Measurements from ENCODE around the gene ZFP3. TPM values are rescaled to one million over a fixed set of nuclear protein-coding genes. Genes with fewer than 3 reads are reported as not detected.
"Not testable (repeated sequence)": the region's sequence is repeated elsewhere in the genome, so short reads cannot be mapped to it uniquely, and the experiment has no call there.

The ZFP3 gene
- total and polyA plus RNA-seq, 8 donors, result 1.7 to 15.2 (median 4.6) TPM

DNA sequence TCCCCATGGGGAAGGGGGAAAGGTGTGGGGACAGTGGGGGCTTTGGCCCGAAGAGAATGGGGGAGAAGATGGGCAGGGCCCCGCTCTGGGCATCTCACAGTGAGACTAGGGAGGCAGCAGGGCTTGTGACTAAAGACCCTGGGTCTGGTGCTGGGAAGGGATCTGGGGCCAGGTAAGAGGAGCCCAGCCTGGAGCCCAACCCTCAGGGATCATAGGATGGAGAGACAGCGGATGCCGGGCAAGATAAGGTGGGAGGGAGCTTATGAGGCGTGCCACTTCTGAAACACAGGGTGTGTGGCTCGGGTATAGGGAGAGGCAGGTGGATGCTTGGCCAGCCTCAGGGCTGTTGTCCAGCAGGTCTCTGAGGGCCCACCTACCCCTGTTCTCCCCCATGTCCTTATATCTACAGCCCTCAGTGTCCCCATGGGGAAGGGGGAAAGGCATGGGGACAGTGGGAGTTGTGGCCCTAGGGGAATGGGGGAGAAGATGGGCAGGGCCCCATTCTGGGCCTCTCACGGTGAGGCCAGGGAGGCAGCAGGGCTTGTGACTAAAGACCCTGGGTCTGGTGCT, 53.0 kb downstream of the ZFP3 start:
- 80 to 89% (median 86%) methylated on average over 6 to 7 of the region's 7 CpGs for WGBS, 5 donors
- Histone ChIP-seq H3K9me3 (no peaks in the 10 kb centered on the region), H3K4me1 (no peaks in the 10 kb centered on the region), H3K36me3 (no peaks in the 10 kb centered on the region), H3K27ac (no peak overlapping the region), H3K4me3 (no peak overlapping the region), H3K27me3 (peaks cover 0 to 26% (median 0%) of the 10 kb centered on the region in 3 donors)
- peak in 1 of 2 donors; percentile 13 for DNase-seq
- intact Hi-C loops (cut with DNase I; ENCODE audit: low total_unique reads), result no loop called here
- TF ChIP-seq, protein P1, sequence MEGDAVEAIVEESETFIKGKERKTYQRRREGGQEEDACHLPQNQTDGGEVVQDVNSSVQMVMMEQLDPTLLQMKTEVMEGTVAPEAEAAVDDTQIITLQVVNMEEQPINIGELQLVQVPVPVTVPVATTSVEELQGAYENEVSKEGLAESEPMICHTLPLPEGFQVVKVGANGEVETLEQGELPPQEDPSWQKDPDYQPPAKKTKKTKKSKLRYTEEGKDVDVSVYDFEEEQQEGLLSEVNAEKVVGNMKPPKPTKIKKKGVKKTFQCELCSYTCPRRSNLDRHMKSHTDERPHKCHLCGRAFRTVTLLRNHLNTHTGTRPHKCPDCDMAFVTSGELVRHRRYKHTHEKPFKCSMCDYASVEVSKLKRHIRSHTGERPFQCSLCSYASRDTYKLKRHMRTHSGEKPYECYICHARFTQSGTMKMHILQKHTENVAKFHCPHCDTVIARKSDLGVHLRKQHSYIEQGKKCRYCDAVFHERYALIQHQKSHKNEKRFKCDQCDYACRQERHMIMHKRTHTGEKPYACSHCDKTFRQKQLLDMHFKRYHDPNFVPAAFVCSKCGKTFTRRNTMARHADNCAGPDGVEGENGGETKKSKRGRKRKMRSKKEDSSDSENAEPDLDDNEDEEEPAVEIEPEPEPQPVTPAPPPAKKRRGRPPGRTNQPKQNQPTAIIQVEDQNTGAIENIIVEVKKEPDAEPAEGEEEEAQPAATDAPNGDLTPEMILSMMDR (IDR thresholded peaks at IDR 0.05), result no peak
- TF ChIP-seq EP300 (IDR thresholded peaks at IDR 0.05), result no peak
- no peak for TF ChIP-seq POLR2A (IDR thresholded peaks at IDR 0.05)
- no peak for TF ChIP-seq POLR2AphosphoS5 (IDR thresholded peaks at IDR 0.05)

DNA sequence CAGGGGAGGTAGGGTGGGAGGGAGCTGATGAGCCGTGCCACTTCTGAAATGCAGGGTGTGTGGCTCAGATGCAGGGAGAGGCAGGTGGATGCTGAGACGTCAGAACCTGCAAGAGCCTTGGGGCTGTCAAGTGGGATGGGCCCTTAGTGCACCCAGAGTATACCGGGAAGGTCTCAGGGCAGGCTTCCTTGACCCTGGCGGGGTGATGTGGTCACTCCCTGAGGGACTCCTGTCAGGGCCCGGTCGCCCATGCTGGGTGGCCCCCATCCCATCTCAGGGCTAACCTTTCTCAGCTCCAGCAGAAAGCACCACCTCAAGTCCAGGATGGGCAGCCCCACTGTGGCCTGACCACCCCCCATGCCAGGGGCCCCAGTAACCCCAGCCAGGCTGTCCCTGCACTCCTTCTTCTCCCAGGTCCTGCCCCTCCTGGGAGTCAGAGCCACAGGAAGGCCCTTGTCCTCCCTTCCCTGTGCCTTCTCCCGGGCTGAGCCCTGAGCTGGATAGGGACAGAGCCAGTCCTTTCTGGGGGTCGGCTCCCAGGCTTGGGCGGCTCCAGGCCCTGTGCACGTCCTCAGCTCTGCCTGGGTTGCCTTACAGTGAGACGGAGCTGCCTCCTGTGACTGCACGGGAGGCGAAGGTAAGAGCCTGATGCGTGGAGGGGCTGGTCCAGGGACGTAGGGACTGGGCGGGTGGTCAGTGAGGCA, 53.7 kb downstream of the ZFP3 start:
- H3K27me3 ChIP-seq, result peaks cover 0 to 20% (median 0%) of the 10 kb centered on the region in 3 donors
- H3K4me3 ChIP-seq; H3K9me3 ChIP-seq; intact Hi-C loops (cut with DNase I; ENCODE audit: low total_unique reads); H3K4me1 ChIP-seq; H3K27ac ChIP-seq; H3K36me3 ChIP-seq: not testable (repeated sequence)
- WGBS, 5 donors, result 75 to 91% (median 81%) methylated on average over 13 to 16 of the region's 16 CpGs
- DNase-seq, result peak in 1 of 2 donors; percentile 20

DNA sequence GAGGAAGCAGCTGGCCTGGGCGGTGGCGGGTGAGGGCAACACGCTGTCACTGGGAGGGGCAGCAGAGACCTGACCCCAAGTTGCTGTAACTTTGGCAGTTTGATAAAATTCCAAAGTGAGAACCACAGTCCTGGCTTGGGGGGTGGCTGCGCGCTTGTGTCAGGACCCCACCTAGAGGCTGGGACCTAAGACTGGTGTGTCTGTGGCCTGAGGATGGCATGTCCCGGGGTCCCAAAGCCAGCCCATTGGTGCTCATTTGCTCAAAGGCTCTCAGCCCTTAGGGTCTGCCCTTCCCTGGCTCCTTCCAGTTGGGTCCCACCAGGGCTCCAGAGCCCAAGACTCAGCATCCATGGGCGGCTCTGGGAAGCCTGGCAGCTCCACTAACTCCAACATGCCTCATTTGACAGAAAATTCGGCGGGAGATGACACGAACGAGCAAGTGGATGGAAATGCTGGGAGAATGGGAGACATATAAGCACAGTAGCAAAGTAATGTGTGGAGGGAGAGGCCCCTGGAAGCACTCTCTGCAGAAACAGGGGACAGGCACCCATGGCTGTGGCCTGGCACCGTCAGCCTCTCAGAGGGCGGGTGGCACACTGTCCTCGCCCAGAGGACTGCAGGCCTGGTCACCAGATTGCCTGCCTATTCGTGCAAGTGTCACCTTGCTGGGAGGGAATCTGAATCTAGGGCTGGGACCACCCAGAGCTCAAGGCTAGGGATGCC, 54.4 kb downstream of the ZFP3 start:
- H3K27ac ChIP-seq; H3K4me3 ChIP-seq; H3K9me3 ChIP-seq; H3K4me1 ChIP-seq; H3K36me3 ChIP-seq; intact Hi-C loops (cut with DNase I; ENCODE audit: low total_unique reads): not testable (repeated sequence)
- DNase-seq, result peak in 1 of 2 donors; percentile 10
- 88 to 93% (median 89%) methylated on average over 12 to 15 of the region's 15 CpGs for WGBS, 5 donors
- peaks cover 0 to 13% (median 0%) of the 10 kb centered on the region in 3 donors for H3K27me3 ChIP-seq

DNA sequence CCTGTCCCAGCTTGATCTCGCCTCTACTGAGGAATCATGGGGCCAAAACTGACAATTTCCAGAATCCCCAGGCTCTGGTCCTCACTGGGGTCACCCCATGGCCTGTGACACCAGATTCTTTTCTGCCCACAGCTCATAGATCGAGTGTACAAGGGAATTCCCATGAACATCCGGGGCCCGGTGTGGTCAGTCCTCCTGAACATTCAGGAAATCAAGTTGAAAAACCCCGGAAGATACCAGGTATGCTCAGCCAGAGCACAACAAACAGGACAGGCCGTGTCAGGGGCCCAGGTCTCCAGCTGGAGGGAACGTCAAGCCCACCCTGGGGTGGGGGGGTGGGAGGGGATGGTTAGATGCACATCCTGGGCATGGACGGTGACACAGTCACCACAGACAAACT, 55.0 kb downstream of the ZFP3 start:
- H3K36me3 ChIP-seq, result no peaks in the 10 kb centered on the region
- 69 to 85% (median 76%) methylated on average over 7 to 8 of the region's 8 CpGs for WGBS, 5 donors
- no peak for TF ChIP-seq EP300 (IDR thresholded peaks at IDR 0.05)
- no peak for TF ChIP-seq POLR2A (IDR thresholded peaks at IDR 0.05)
- TF ChIP-seq, protein P1 (IDR thresholded peaks at IDR 0.05), result no peak
- no peak for TF ChIP-seq POLR2AphosphoS5 (IDR thresholded peaks at IDR 0.05)

DNA sequence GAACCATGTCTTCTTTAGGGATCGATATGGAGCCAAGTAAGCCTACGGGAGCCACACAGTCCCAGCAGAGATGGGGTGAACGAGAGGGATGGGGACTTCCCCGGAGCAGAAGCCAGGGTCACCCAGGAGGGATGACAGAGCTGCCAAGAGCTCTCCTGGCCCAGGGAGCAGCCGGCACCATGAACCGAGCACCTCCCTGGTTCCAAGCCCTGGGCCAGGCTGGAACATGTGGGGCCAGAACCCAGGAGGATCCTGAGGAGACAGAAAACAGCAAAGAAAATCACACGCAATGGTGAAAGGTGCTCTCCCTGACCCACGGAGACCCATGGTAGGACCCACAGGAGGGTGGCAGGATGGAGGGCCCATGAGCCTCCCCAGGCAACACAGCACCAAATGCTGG, 55.7 kb downstream of the ZFP3 start:
- H3K9me3 ChIP-seq; intact Hi-C loops (cut with DNase I; ENCODE audit: low total_unique reads); H3K4me1 ChIP-seq; H3K36me3 ChIP-seq; H3K27ac ChIP-seq; DNase-seq; H3K4me3 ChIP-seq: not testable (repeated sequence)
- H3K27me3 ChIP-seq, result peaks cover 0 to 13% (median 0%) of the 10 kb centered on the region in 3 donors
- WGBS, 5 donors, result 83 to 93% (median 89%) methylated on average over 8 of the region's 8 CpGs

More for the DNA sequence above, 55.0 kb downstream of the ZFP3 start:
- no peak overlapping the region for H3K4me3 ChIP-seq
- H3K9me3 ChIP-seq, result no peaks in the 10 kb centered on the region
- H3K27ac ChIP-seq, result no peak overlapping the region
- intact Hi-C loops (cut with DNase I; ENCODE audit: low total_unique reads), result no loop called here
- H3K27me3 ChIP-seq, result peaks cover 0 to 13% (median 0%) of the 10 kb centered on the region in 3 donors
- no peaks in the 10 kb centered on the region for H3K4me1 ChIP-seq
- no peak for DNase-seq

DNA sequence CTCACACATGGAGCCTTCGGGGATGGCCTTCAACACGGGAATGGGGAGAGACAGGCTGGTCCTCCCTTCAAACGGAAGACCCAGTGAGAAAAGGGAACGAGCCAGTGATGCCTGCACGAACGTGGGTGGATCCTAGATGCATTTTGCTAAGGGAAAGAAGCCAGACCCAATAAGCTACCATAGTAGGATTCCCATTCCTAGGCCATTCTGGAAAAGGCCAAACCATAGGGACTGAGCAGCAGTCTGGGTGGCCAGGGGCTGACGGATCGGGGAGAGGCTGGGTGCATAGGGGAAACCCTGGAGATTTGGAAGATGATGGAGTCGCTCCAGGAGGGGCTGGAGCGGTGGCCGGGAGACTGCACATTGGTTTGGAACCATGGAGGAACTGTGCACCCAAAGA, 56.3 kb downstream of the ZFP3 start:
- H3K27ac ChIP-seq; H3K4me3 ChIP-seq; H3K4me1 ChIP-seq; intact Hi-C loops (cut with DNase I; ENCODE audit: low total_unique reads); H3K36me3 ChIP-seq; H3K9me3 ChIP-seq; DNase-seq: not testable (repeated sequence)
- H3K27me3 ChIP-seq, result peaks cover 0 to 13% (median 0%) of the 10 kb centered on the region in 3 donors
- 80 to 89% (median 84%) methylated on average over 11 of the region's 11 CpGs for WGBS, 5 donors

DNA sequence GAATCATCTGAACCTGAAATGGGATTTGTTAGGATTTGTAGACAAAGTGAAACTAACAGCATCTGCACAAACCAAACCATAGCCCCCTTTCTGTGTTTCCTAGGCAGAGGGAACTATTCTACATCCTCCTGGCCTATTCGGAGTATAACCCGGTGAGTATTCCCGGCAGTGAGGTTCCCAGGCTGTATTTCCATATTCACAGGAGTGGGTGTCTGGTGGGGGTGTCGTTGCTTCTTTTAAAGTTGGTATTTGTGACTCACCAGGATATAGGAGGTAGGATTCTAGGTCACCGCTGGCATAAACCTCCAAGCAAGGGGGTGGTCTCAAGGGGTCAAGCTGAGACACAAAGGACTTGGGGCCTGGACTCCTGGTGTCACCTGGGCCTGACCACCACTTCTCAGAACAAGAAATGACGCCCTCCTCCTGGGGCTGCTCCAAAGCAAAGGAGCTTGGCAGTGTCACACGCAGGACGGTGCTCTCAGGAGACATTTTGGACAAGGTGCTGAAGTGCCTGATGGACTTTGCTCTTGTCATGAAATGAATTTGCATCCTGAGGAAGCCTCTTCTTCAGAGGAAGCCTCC, 57.0 kb downstream of the ZFP3 start:
- 70 to 81% (median 75%) methylated on average over 8 of the region's 8 CpGs for WGBS, 5 donors
- H3K36me3 ChIP-seq; H3K27ac ChIP-seq; H3K4me1 ChIP-seq; H3K4me3 ChIP-seq; intact Hi-C loops (cut with DNase I; ENCODE audit: low total_unique reads); H3K9me3 ChIP-seq: not testable (repeated sequence)
- peak in 1 of 2 donors; percentile 11 for DNase-seq
- peaks cover 0 to 13% (median 0%) of the 10 kb centered on the region in 3 donors for H3K27me3 ChIP-seq

All from stomach (tissue), 9 donors.